HepG2 (cell line): ENCODE results near the gene SMAP1. TPM values are rescaled to one million over a fixed set of nuclear protein-coding genes. Genes with fewer than 3 reads are reported as not detected.

Experiments used
- ARID5B ChIP-seq: IDR thresholded peaks from 2 replicates; pipeline ENCODE4 v1.4.0; 2020; ENCODE audit warnings: mild to moderate bottlenecking, missing genetic modification reagents
- ELF3 ChIP-seq: IDR thresholded peaks from 2 replicates; pipeline ENCODE4 v1.6.1; 2016; ENCODE audit warnings: missing genetic modification reagents, missing compliant biosample characterization
- FOXA3 ChIP-seq: IDR thresholded peaks from 2 replicates; pipeline ENCODE4 v1.6.1; 2016; ENCODE audit warnings: missing genetic modification reagents, missing compliant biosample characterization
- HNF1B ChIP-seq: sonication (generic); formaldehyde crosslinking; IDR thresholded peaks from 2 replicates; pipeline ENCODE4 v1.5.1; 2020; ENCODE audit warnings: mild to moderate bottlenecking, moderate library complexity, missing genetic modification reagents
- MIXL1 ChIP-seq: IDR thresholded peaks from 2 replicates; pipeline ENCODE4 v1.6.1; 2016
- MTF2 ChIP-seq: sonication (generic); formaldehyde crosslinking; IDR thresholded peaks from 2 replicates; pipeline ENCODE4 v1.5.0; 2020; ENCODE audit warnings: missing genetic modification reagents, borderline replicate concordance
- NR3C1 ChIP-seq: sonication (generic); formaldehyde crosslinking; IDR thresholded peaks from 2 replicates; pipeline ENCODE4 v1.4.0; 2020; ENCODE audit warnings: missing genetic modification reagents
- RAD21 ChIP-seq: fragments of 450-650 bp; formaldehyde crosslinking; IDR thresholded peaks from 2 replicates; pipeline ENCODE4 v1.5.0; 2020; ENCODE audit warnings: mild to moderate bottlenecking
- SAP130 ChIP-seq: IDR thresholded peaks from 2 replicates; pipeline ENCODE4 v1.6.1; 2016; ENCODE audit warnings: low read depth
- ZMYM4 ChIP-seq: sonication (generic); formaldehyde crosslinking; IDR thresholded peaks from 2 replicates; pipeline ENCODE4 v1.8.1; 2023; ENCODE audit warnings: mild to moderate bottlenecking, missing genetic modification reagents
- ZNF558 ChIP-seq: sonication (generic); formaldehyde crosslinking; IDR thresholded peaks from 2 replicates; pipeline ENCODE4 v1.9.0; 2022; ENCODE audit warnings: mild to moderate bottlenecking, missing genetic modification reagents, borderline replicate concordance
- ZNF768 ChIP-seq: sonication (generic); formaldehyde crosslinking; IDR thresholded peaks from 2 replicates; pipeline ENCODE4 v1.4.0; 2020; ENCODE audit warnings: missing genetic modification reagents
- polyA plus RNA-seq, 8 experiments: library from polyadenylated mRNA; depleted of rRNA in 3 of 8; stranded (reverse) in 7 of 8; unstranded in 1 of 8; fragments of >200 nt; fragmentation: Illumina TruSeq in 4 of 8; extraction: Trizol in 4 of 8; gene quantifications; 2 replicates each; pipeline versions ENCODE4 v1.2.1 to v1.2.3, GENCODE V29; 2011 to 2016; ENCODE audit warnings: low read depth in 4 of 8, missing spikeins in 1 of 8, mixed read lengths in 1 of 8; ENCODE audit not compliant: insufficient read depth in 1 of 8
- total RNA-seq, 5 experiments: library from RNA; depleted of rRNA; stranded (reverse); fragments of >200 nt; fragmentation: Illumina TruSeq; extraction: Trizol; gene quantifications; 2 replicates each; pipeline ENCODE4 v1.2.3, GENCODE V29; 2016; ENCODE audit warnings: low read depth in 1 of 5

SMAP1 gene
- total and polyA plus RNA-seq, 2 of the 13 experiments (the other 11 are each of a cell fraction or from before 2014, with no cell fraction given), result 13.4 to 17.8 TPM

- 0 out of 2 replicates have a peak, but pooled peaks have one; percentile 25 for TF ChIP-seq HNF1B
- peak; percentile 54; the same call in 1 of the 2 replicates for TF ChIP-seq MIXL1 (CRISPR knock-in tag)
- no peak for TF ChIP-seq FOXA3
- TF ChIP-seq MTF2 (CRISPR knock-in tag), result no peak
- TF ChIP-seq ZNF558 (CRISPR knock-in tag), result no peak
- TF ChIP-seq NR3C1 (CRISPR knock-in tag), result no peak
- TF ChIP-seq ELF3 (CRISPR knock-in tag), result peak; percentile 32; the same call in 1 of the 2 replicates
- TF ChIP-seq ZMYM4 (CRISPR knock-in tag), result 0 out of 2 replicates have a peak, but pooled peaks have one; percentile 26
- TF ChIP-seq RAD21 (CRISPR knock-in tag), result peak; percentile 93
- 0 out of 2 replicates have a peak, but pooled peaks have one; percentile 22 for TF ChIP-seq SAP130 (CRISPR knock-in tag)
- 0 out of 2 replicates have a peak, but pooled peaks have one; percentile 38 for TF ChIP-seq ARID5B
- TF ChIP-seq ZNF768 (CRISPR knock-in tag), result 0 out of 2 replicates have a peak, but pooled peaks have one; percentile 30
Measured at GRCh38 chr6:70884074-70884983, 216.6 kb downstream of the SMAP1 start (continued).
